ENCODE measurements around the gene SLC17A5.
"Not testable (repeated sequence)": the region's sequence is repeated elsewhere in the genome, so short reads cannot be mapped to it uniquely, and the experiment has no call there.

SLC17A5 gene

DNA sequence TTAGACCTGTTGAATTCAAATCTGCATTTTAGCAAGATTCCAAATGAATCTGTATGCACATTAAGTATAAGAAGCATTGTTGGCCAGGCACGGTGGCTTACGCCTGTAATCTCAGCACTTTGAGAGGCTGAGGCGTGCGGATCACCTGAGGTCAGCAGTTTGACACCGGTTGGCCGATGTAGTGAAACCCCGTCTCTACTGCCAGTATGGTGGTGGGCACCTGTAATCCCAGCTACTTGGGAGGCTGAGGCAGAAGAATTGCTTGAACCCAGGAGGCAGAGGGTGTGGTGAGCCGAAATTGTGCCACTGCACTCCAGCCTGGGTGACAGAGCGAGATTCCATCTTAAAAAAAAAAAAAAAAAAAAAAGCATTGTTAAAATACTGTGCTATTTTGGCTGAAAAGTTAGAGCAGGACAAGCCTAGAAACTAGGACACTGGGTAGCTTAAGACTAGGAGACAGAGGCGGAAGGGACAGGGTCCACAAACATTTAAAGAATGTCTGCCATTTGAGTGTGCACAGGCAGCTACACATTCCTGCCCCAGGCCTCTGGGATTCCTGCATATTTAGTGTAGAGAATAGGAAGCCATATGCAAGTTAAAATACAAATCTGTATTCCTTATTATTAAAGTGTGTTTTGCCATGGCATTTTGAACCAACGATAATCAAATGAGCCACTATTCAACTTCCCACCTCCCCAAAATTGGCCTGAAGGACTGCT lies 87.9 kb downstream of the SLC17A5 start:
- peak; percentile 73 for DNase-seq

DNA sequence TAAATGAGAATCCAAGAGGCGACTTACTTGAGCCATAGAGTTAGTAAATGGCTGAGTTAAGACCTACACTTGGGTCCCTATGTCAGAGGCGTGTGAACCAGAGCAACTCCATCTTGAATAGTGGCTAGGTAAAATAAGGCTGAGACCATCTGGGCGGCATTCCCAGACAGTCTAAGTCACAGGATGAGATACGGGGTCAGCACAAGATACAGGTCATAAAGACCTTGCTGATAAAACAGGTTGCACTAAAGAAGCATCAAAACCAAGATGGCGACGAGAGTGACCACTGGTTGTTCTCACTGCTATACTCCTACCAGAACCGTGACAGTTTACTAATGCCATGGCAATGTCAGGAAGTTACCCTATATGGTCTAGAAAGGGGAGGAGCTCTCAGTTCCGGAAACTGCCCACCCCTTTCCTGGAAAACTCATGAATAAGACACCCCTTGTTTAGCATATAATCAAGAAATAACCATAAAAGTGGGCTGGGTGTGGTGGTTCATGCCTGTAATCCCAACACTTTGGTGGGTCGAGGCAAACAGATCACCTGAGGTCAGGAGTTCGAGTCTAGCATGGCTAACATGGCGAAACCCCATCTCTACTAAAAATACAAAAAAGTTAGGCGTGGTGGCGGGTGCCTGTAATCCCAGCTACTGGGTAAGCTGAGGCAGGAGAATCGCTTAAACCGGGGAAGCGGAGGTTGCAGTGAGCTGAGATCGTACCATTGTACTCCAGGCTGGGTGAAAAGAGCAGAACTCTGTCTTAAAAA lies 89.0 kb downstream of the SLC17A5 start:
- DNase-seq, result no peak

DNA sequence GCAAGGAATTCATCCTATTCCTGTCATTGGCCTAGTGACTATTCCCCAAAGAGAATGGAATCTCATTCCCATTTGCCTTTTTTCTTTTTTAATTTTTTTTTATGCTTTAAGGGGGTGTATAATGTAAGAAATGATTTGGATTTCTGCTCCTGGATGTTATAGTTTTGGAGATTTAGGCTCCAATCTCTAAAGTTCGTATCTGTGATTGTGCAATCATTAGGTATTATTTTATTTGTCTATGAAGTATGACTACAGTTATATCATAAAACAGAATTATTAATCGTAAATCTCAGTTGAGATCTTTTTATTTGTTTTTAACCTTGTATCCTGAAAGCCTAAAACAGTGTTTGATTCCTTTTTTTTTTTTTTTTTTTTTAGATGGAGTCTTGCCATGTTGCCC lies 91.2 kb downstream of the SLC17A5 start:
- DNase-seq, result no peak

DNA sequence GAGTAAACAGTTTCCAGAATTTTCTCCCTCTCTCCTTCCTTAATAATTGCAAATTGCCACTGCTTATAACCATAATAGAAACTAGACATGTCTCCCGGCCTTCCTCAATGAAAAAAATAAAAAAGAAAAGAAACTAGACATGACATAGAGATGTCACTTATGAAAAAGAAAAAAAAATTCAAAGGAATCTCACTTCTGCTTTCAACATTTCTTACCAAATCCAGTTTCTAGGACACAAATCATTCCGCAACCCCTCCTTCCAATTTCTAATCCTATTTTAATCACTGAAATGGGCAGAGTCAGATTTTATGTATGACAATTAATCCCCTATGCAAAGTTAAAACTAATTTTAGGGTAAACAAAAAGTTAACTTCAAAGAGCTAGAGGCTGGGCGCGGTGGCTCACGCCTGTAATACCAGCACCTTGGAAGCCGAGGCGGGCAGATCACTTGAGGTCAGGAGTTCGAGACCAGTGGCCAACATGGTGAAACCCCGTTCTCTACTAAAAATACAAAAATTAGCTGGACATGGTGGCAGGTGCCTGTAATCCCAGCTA lies 92.9 kb downstream of the SLC17A5 start:
- no peak for DNase-seq

DNA sequence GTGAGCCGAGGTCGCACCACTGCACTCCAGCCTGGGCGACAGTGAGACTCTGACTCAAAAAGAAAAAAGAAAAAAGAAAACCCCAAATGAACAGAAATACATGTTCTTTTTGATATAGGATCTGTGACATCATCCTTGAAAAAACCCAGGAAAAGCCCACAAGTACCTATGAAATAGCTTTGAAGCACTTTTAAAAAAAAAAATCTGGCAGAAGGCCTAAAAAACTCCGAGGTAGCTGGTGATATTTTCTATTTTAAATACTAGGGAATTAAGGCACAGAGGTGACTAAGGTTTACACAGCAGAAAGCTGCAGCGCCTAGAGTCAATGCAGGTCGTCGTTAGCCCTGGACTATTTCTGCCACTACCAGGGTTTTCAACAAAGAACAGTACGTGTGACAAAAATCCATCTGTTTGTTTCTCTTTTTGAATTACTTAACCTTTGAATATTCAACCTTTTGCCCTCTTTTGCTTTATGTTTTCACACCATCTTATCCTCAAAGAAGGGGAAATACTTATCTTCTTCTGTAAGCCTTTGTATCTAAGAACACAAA lies 93.5 kb downstream of the SLC17A5 start:
- no peak for DNase-seq

DNA sequence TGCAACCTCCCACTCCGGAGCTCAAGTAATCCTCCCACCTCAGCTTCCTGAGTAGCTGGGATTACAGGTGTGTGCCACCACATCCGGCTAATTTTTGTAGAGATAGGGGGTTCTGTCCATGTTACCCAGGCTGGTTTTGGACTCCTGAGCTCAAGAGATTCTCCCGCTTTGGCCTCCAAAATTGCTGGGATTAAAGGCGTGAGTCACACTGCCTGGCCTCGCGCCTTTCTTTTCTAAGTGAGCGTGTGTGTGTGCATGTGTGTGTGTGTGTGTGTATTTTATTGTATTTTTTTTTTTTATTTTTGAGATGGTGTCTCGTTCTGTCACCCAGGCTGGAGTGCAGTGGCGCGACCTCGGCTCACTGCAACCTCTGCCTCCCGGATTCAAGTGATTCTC lies 94.4 kb downstream of the SLC17A5 start:
- DNase-seq, result not testable (repeated sequence)

DNA sequence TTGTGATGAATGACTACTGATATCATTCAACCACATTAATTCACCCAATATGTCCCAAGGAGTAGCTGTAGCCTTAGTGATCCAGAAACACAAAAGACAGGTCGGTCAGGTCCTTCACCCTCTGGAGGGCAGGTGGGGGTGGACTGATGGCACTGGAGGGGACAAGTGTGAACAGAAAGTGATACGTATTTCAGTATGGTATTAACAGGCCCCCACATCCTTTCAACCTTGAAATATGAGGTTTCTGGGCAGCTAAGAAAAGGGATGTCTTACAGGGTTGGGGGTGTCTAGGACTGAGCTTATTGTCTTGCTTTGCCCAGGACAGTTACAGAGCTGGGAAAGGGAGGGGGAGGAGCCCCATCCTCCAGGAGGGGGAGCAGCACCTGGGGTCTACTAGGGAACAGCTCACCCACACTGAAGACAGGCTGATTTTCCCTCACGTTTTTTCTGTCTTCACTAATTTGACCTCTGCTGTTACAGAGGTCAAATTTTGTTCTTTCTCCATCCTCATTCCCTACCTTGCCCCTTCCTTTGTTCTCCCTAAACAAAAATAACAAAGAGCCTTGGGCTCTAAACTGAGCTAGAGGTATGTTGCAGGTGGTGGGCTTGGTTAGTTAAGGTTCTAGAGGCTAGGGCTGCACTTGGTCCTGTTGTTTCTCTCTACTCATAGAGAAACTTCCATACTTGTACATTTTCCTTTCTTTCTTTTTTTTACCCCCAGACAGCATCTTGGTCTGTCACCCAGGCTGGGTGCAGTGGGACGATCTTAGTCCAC lies 95.0 kb downstream of the SLC17A5 start:
- DNase-seq, result no peak

DNA sequence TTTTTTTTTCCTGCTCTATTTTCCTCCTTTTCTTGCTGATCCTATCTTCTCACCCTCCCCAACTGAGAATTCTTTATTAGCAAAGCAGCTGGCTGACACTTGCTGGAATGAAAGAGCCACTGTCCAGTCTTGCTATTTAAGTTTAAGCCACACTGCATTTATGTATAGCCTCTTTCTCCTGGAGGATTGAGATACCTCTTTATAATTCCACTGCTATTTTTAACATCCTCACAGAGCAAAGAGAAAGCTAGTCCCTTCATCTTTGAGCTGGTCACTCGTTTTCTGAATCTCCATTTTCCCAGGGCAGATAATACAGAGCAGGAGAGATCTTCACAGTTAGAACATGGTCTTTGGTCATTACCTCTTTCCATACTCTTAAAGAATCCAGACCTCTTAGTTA lies 97.0 kb downstream of the SLC17A5 start:
- DNase-seq, result no peak

DNA sequence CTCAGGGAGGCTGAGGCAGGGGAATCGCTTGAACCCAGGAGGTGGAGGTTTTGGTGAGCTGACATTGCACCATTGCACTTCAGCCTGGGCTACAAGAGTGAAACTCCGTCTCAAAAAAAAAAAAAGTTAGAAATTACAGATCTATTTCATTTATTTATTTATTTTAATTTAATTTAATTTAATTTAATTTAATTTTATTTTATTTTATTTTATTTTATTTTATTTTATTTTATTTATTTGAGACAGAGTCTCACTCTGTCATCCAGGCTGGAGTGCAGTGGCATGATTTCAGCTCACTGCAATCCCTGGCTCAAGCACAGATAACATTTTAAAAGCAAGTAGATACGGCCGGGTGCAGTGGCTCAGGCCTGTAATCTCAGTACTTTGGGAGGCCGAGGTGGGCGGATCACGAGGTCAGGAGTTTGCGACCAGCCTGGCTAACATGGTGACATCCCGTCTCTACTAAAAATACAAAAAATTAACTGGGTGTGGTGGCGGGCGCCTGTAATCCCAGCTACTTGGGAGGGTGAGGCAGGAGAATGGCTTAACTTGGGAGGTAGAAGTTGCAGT lies 98.3 kb downstream of the SLC17A5 start:
- DNase-seq, result not testable (repeated sequence)

DNA sequence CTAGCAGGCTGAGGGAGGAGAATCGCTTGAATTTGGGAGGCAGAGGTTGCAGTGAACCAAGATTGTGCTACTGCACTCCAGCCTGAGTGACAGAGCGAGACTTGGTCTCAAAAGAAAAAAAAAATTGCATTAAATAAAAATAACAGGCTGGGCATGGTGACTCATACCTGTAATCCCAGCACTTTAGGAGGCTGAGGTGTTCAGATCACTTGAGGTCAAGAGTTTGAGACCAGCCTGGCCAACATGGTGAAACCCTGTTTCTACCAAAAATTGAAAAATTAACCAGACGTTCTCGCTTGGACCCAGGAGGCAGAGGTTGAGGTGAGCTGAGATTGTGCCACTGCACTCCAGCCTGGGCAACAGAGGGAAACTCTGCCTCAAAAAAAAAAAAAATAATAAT lies 102.7 kb downstream of the SLC17A5 start:
- DNase-seq, result not testable (repeated sequence)

DNA sequence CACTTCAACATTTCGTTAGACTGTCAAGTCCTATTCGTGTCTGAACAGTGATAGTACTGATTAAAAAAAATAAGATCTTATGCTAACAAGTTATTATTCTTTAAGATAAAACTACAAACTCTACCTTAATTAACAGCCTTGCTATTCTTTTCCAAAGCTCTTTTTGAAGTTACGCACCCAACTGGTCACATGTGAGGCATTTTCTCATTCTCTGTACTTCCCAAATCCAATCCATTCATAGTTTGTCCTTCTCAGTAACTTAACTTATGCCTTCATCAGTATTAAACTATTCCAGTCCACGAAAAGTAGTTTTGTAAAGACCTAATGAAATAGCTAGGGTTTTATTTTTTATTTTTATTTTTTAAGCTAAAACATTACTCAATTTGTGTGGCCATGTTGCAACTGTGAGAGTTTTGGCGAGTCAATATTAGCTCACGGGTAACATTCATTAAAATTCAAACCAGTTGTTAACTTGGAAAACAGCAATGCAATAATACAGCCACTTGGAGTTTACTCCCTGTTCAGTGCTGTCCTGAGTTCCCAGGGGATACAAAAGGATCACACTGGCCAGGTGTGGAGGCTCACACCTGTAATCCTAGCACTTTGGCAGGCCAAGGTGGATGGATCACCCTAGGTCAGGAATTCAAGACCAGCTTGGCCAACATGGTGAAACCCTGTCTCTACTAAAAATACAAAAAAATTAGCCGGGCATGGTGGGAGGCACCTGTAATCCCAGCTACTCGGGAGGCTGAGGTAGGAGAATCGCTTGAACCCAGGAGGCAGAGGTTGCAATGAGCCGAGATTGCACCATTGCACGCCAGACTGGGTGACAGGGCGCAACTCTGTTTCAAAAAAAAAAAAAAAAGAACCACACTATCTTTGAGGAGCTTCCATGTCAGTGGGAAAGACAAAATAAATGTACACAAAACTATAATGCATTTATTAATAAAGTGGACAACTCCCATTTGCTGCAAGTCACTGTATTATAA lies 105.0 kb downstream of the SLC17A5 start:
- no peak for DNase-seq

DNA sequence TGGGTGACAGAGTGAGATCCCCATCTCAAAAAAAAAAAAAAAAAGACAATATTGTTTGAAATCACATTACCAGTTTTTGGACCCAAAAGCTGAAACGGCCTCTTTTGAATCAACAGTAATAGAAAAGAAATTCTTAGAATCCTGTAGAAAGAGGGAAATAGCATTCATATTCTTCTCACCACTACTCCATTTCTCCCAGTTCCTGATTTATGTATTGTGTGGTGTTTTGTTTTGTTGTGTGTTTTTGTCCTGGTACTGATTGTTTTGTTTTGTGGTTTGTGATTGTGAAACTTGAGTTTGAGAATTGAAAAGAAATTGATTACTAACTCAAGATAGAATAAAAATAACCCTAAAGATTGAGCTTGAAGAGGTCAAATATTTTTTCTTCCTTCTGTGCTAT lies 106.8 kb downstream of the SLC17A5 start:
- no peak for DNase-seq

Data from fibroblast of upper back skin (primary cell).